Purkinje cell (primary cell): Measurements from ENCODE around the gene TMEM19. TPM values are rescaled to one million over a fixed set of nuclear protein-coding genes. Genes with fewer than 3 reads are reported as not detected.

Experiments used
- polyA plus RNA-seq: library from polyadenylated mRNA; unstranded; fragments of >200 nt; fragmentation: Nextera tagmentation; gene quantifications from 2 replicates; pipeline ENCODE4 v1.2.1, GENCODE V29; 2014

The TMEM19 gene
- 6.8 and 10.8 TPM in 2 replicates for polyA plus RNA-seq

DNA sequence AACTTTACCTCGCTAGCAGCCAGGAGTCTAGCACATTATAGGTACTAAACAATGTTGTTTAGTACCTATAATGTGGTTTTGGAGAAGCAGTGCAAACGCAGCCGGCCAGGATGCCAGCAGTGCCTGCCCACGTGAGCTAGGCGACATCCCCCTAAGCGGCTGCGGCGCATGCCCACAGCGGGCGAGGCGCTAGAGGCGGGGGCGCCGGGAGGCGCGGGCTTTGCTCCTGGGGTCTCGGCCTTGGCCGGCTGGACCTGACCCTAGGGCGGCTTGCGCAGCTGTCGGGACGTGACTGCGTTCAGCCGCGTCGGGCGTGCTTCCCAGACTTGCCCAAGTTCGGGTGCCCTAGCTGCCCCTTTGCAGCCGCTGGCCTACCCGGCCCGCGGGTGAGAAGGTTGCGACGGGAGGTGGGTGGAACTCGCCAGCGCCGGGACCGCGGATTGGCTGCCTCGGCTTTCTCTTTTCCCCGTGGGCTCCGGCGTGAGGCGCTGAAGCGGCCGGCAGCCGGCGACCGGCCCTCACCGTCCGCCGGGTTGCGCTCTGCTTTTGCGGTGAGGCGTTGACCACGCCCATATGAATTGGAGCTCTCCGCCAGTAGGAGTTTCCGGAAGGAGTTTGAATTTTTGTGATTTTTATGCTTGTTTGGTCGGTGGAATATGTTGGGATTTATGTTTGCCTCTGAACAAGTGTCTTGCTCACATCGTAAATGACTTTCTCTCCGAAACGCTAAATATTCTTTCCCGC is at the start of gene TMEM19:
TMEM19 (plus strand) TSS at position 169 of the 744 bp plus-strand sequence. CDS start 599 bp downstream, outside the sequence.

GRCh38 chr12:71663561-71664410 is 22.1 kb upstream of the TMEM19 start, which contains the start of the genes THAP2 and ZFC3H1:
Gene THAP2 (plus strand): TSS chr12:71664301. CDS start chr12:71664510, 209 bp downstream.
Gene ZFC3H1 (minus strand): TSS chr12:71663848. CDS start chr12:71663610, 238 bp downstream.

Other genes starting within 250 kb of the TMEM19 start
- gene LGR5, start 246.3 kb upstream of the TMEM19 start, polyA plus RNA-seq, result not detected in 2 replicates
- gene ZFC3H1, start 22.2 kb upstream of the TMEM19 start, polyA plus RNA-seq, result 22.3 and 27.6 TPM in 2 replicates
- gene THAP2, start 21.8 kb upstream of the TMEM19 start, polyA plus RNA-seq, result 7.7 and 12.5 TPM in 2 replicates
- 13.6 and 22.8 TPM in 2 replicates for gene RAB21, start 68.8 kb downstream of the TMEM19 start, polyA plus RNA-seq
- 28.6 and 33.2 TPM in 2 replicates for gene TBC1D15, start 153.7 kb downstream of the TMEM19 start, polyA plus RNA-seq